Tibial nerve (tissue), 4 donors: Measurements from ENCODE around the gene CDH5.

Source experiments
- CTCF ChIP-seq, 5 experiments: fragments of 200-600 bp in 3 of 5; fragments of 450-650 bp in 2 of 5; sonication (generic) in 3 of 5; IDR thresholded peaks; one replicate each; pipeline ENCODE4 v1.5.1; 2016 to 2019; ENCODE audit warnings: antibody characterized with exemption in 5 of 5, mild to moderate bottlenecking in 3 of 5, moderate library complexity in 2 of 5
- EP300 ChIP-seq, 2 donors: sonication (generic); formaldehyde crosslinking; IDR thresholded peaks; one replicate each; pipeline ENCODE4 v1.6.1; 2017; ENCODE audit warnings: antibody characterized with exemption in 2 of 2, mild to moderate bottlenecking in 1 of 2
- POLR2A ChIP-seq, 2 donors: fragments of 450-650 bp; IDR thresholded peaks; one replicate each; pipeline ENCODE4 v1.6.1; 2017; ENCODE audit warnings: antibody characterized with exemption in 2 of 2, mild to moderate bottlenecking in 2 of 2, moderate library complexity in 2 of 2

GRCh38 chr16:66447491-66447890, 81.0 kb downstream of the CDH5 start:
- TF ChIP-seq CTCF (IDR thresholded peaks at IDR 0.05) (no peak), EP300 (IDR thresholded peaks at IDR 0.05) (no peak), POLR2A (IDR thresholded peaks at IDR 0.05) (no peak)
